HG02759 (cell line): ENCODE data around the gene APPBP2.
A peak's percentile ranks its signal among the peaks of the same experiment; 100 is the strongest.
"Not testable (repeated sequence)": the region's sequence is repeated elsewhere in the genome, so short reads cannot be mapped to it uniquely, and the experiment has no call there.

Experiments used
- ATAC-seq: cut with Tn5 transposase; IDR thresholded peaks from one replicate; pipeline ENCODE4 v1.9.1; 2021; ENCODE audit warnings: mild to moderate bottlenecking, moderate library complexity; ENCODE audit not compliant: unreplicated experiment

APPBP2 gene, protein sequence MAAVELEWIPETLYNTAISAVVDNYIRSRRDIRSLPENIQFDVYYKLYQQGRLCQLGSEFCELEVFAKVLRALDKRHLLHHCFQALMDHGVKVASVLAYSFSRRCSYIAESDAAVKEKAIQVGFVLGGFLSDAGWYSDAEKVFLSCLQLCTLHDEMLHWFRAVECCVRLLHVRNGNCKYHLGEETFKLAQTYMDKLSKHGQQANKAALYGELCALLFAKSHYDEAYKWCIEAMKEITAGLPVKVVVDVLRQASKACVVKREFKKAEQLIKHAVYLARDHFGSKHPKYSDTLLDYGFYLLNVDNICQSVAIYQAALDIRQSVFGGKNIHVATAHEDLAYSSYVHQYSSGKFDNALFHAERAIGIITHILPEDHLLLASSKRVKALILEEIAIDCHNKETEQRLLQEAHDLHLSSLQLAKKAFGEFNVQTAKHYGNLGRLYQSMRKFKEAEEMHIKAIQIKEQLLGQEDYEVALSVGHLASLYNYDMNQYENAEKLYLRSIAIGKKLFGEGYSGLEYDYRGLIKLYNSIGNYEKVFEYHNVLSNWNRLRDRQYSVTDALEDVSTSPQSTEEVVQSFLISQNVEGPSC

DNA sequence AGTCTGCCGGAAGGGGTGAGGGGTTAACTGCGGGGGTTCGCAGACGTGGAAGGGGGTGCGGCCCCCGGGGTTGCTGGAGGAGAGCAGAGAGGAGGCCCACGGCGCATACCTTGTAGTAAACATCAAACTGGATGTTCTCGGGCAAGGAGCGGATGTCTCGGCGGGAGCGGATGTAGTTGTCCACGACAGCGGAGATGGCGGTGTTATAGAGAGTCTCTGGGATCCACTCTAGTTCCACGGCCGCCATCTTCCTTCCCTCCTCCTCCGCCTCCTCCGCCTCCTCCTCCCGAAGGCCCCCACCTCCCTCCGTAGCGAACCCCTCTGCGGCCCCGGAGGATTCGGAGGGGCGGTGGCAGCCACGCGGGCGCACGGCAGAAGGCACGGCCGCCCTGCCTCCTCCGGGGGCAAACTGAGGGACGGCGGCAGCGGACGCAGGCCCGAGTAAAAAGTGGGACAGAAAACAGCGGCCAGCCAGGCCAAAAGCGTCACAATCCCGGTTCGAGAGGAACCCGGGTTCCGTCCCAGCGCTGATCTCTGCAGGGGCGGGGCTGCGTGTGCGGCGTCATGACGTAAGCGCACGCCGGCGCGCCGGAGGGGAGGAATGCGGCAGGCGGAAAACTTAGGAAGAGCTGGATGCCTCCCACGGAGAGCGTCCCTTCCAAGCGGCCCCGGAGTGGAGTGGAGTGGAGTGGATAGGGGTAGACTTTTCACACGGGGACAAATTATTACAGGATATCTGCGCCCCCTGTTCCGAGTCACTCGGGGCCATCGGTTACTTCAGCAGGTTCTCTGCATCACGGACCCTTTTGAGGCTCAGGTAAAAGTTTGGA lies at the start of gene APPBP2:
APPBP2 (minus strand) TSS at position 558 of the 830 bp plus-strand sequence; CDS start at position 247, 311 bp downstream.
- peak; percentile 92 for ATAC-seq

DNA sequence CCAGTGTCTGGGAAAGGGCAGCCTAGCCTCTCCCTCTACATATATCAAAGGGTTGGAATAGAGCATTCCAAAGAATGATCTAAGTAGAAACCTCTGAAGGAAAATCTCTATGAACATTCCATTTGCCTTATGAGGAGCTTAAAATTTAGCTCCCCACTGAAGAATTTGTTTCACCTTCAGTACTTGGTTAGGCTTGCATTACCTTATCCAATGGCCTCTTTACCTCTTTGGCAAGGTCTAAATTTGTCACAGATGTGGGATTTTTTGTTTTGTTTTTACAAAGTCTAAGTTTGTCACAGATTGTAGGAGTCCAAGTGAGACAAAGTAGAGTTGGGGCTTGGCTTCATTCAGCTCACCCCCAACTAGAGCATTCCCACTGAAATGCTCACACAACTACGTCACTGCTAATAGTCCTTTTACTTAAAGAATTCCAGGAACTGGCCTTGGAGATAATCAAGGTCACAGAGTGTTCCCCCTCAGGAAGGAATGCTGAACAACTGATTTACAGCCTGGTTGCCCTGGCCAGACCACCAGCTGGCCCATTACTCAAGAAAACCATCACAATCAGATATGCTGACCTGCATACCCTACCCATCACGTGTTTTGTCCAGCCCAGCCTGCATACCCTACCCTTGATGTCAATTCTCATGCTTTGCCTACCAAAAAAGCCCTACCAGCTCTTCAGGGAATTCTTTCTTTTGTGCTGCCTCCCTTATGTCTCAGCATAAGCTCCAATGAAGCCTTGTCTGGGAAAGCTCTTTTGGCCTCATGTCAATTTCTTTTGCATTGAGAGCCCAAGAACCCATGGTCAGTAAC lies 47.4 kb upstream of the APPBP2 start:
- no peak for ATAC-seq

DNA sequence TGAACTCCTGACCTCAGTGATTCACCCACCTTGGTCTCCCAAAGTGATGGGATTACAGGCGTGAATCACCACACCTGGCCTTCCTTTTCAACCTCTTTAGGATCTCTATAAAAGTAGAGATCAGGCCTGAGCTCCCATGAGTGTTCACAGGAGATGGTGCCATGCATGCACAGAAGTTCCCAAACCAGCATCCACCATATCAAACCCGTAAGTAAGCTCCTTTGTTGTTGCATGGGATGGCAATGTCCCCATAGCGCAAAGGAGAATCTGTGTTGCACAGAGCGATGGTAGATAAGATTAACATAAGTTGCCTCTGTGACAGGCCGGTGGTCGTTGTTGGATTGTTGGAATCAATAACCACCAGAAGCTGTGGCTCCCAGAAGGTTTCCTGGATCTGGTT lies 39.2 kb upstream of the APPBP2 start:
- no peak for ATAC-seq

DNA sequence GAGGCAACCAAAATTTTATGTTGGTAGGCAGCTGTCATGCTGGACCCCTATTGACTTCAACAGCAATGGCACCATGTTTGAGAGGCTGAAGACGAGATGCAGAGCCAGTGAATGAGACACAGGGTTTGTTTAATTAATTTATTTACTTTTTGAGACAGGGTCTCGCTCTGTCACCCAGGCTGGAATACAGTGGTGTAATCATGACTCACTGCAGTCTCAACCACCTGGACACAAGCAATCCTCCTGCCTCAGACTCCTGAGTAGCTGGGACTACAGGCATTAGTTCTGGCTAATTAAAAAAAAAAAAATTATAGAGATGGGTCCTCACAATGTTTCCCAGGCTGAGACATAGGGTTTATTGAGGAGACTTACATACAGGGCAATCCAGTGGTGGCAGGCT lies 37.7 kb upstream of the APPBP2 start:
- no peak for ATAC-seq

DNA sequence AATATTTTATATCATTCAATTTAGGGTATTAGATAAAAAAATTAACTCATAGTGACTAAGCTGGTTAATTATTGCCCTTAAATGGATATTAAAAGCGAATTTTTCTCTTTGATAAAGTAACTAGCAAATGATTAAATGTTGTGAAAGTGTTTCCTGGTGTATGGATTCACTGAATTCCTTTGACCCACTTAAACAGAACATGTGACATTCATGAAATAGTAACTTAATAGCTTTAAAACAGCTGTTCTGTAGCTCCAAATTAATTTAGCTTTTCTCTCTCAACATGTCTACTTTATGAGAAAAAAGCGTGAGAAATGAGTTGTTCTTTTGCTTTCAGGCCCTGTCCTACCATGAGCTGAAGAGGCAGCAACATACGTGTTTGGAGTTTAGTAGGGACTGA lies 36.4 kb upstream of the APPBP2 start:
- ATAC-seq = no peak

DNA sequence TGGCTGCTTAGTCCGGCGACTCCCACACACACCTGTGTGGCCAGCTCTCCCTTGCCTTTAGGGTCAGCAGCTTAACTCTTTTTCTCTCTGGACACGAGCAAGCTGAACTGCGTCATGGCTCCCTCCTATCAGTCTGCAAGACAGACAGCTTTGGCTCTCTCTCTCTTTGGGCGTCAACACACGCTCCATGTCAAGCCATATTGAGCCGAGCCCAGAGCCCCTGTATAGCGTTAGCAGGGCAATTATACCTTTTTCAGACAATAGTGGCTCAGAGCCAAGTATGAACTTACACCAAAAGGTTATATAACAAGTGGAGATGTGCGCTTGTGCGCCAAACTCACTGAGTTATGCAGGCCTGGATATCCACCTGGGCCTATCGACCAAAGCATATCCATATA lies 34.8 kb upstream of the APPBP2 start:
- no peak for ATAC-seq

DNA sequence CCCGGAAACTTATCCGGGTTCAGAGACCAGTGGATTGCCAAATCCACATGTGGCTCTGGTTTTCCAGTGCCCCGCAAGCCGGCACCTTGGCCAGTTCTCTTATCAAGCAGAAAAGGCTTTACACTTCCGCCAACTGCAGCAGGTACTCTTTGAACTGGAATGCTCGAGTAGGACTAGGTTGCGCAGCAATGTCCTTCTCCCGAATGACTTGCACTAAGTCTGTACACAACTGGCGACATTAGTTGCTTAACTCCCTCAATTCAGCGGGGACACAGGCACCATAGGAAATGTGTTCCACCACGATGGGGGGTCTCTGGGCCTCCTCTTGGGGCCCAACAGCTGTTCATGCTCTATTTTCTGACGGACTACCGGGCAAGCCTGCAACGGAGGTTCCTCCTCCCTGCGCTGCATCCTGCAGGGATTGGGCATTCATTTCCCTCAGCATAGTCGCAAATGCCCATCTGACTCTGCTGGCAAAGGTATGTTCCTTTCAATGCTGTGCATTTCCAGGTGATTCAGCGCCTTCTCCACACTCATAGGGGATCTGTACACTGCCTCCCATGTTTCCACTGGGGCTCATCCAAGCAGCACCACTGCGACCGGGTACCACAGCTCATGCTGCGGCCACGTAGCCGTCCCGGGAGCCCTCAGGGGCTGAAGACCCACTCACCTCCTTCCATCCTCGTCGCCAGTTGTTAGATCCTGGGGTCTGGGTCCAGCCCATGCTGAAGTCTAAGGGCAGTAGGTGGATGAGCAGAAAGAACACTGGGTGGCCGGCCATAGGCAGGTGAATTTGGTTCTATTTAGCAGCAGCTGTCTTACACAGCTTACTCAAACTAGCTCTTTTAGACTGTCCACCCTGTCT lies 34.2 kb upstream of the APPBP2 start:
- ATAC-seq = no peak

DNA sequence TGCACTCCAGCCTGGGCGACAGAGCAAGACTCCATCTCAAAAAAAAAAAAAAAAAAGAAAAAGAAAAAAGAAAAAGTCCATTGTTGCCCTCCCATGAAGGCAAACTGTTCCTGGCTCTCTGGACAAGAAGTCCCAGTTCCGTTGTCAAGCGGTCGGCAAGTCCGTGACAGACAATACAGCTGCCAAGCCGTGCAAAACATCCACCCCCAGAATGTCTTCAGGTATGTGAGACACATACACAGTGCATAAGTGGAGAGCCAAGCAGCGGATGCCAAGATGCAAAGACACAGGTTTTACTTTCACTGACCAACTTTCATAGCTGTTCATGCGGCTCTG lies 33.6 kb upstream of the APPBP2 start:
- ATAC-seq = no peak

DNA sequence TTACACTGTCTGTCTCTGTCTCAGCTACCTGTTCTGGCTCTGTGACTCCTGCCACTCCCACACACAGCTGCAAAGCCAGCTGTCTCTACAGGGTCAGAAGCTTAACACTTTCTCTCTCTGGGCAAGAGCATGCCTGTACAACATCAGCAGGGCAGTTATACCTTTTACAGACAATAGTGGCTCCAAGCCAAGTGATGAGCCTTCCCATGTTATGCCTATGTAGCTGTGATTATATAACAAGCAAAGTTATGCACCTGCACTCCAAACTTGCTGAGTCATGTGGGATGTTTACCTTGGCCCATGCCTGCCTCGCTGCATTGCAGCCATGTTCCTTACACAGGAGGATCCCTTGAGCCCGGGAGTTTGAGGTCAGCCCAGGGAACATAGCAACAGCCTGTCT lies 31.8 kb upstream of the APPBP2 start:
- no peak for ATAC-seq

DNA sequence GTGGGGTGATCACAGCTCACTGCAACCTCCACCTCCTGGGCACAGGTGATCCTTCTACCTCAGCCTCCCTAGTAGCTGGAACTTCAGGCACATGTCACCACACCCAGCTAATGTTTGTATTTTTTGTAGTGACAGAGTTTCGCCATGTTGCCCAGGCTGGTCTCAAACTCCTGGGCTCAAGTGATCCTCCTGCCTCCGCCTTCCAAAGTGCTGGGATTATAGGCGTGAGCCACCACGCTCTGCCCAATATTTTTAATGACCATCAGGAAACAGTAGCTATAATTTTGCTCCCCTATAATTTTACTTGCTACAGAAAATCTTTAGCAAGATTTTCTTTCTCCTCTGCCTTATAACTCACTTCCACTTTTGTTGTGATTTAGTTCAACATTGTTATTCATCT lies 29.7 kb upstream of the APPBP2 start:
- no peak for ATAC-seq

DNA sequence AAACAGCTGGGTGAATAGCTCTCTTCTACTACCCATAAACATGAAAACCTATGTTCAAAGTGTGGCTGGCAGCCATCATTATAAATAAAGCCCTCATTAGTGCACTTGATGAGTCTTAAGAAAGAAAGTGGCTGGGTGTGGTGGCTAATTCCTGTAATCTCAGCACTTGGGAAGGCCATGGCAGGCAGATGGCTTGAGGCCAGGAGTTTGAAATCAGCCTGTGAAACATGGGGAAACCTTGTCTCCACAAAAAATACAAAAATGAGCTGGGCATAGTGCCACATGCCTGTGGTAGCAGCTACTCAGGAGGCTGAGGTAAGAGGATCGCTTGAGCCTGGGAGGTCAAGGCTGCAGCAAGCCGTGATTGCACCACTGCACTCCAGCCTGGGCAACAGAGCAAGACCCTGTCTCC lies 28.3 kb upstream of the APPBP2 start:
- ATAC-seq = no peak

DNA sequence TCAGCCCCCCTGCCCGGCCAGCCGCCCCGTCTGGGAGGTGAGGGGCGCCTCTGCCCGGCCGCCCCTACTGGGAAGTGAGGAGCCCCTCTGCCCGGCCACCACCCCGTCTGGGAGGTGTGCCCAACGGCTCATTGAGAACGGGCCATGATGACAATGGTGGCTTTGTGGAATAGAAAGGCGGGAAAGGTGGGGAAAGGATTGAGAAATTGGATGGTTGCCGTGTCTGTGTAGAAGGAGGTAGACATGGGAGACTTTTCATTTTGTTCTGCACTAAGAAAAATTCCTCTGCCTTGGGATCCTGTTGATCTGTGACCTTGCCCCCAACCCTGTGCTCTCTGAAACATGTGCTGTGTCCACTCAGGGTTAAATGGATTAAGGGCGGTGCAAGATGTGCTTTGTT lies 26.2 kb upstream of the APPBP2 start:
- ATAC-seq = not testable (repeated sequence)

DNA sequence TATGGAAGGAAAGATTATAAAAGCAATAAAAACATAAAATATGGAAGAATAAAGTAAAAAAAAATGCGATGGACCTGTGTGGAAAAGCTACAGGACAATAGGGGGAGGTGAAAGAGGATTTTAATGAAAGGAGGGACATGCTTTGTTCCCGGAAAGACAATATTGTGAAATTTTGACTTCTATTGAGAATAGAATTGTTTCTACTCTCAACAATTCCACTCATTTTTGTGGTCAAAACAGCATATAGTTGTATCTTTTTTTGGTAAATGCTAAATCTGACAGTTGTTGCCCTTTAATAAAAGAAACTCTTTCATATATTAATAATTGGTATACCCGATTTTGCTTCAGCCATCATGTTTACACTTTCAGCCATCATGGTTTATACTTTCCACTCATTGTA lies 22.9 kb upstream of the APPBP2 start:
- ATAC-seq = no peak

DNA sequence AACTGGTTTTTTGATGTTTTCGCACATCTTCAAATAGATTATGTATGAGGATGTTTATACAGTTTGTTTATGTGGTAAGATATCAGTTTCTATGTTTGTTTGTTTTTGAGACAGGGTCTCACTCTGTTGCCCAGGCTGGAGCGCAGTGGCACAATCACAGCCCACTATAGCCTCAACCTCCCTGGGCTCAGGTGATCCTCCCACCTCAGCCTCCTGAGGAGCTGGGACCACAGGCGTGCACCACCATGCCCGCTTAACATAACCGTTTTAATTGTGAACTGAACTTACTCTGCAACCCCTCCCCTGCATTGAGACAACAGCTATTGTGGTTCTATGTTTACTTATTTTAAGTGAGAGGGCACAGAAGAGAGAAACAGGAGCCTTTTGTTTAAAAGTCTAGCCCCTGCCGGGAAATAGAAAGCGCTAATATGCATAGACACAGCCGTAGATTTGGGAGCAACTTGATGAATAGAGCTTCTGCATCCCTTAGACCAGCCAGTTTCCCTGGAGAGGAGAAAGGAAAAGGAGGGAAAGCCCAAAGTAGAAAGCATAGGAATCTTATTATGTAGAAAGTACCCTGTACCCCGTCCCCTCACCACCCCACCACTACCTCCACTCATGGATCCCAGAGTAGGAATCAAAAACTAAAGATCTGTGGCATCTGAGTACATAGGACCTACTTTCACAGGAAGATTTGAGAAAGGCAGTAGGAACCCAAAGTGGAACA lies 19.6 kb upstream of the APPBP2 start:
- ATAC-seq = no peak

DNA sequence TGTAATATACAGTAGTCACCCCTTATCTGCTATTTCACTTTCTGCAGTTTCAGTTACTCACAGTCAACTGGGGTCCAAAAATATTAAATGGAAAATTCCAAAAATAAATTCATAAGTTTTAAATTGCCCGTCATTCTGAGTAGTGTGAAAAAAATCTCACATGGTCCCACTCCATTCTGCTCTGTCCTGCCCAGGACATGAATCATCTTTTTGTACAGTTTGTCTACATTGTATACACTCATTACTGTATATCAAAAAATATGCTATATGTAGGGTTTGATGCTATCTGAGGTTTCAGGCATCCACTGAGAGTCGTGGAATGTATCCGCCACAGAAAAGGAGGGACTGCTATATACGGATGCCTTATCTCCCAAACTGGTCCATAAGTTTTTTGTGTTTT lies 16.0 kb upstream of the APPBP2 start:
- no peak for ATAC-seq

DNA sequence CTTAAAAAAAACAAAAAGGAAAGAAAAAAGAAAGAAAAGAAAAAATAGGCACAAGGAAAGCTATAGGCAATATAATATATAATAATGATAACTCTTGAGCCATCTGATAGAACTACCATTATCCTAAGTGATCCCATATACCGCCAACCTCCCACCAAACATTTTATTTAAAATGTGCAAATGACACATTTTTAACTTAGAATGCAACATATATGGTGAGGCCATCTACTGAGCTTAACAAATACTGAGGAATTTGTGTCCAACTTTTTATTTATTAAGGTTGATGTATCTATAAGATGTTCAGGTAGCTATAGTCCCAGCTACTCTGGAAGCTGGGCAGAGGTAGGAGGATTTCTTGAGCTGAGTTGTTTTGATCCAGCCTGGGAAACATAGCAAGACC lies 14.4 kb upstream of the APPBP2 start:
- ATAC-seq = no peak

DNA sequence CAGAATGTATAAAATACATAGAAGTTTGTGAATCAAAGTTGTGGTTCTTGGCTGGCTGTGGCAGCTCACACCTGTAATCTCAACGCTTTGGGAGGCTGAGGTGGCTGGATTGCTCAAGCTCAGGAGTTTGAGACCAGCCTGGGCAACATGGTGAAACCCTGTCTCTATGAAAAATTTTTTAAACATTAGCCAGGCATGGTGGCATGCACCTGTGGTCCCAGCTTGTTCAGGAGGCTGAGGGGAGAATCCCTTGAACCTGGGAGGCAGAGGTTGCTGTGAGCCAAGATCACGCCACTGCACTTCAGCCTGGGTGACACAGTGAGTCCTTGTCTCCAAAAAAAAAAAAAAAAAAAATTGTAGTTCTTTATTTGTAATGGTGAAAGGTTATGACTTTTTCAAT lies 13.8 kb upstream of the APPBP2 start:
- no peak for ATAC-seq

DNA sequence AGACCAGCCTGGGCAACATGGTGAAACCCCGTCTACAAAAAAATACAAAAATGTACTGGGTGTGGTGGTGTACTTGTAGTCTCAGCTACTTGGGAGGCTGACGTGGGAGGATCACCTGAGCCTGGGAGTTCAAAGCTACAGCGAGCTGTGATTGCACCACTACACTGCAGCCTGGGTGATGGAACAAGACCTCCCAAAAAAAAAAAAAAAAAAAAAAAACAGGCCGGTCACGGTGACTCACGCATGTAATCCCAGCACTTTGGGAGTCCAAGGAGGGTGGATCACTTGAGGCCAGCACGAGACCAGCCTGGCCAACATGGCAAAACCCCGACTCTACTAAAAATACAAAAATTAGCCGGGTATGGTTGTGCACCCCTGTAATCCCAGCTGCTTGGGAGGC lies 12.7 kb upstream of the APPBP2 start:
- ATAC-seq = no peak
